Hepatocyte (in vitro differentiated cells): ENCODE data around the gene GPC5.

Experiments
- EZH2 ChIP-seq: fragments of 200-600 bp; sonication (generic); IDR thresholded peaks from 2 replicates; pipeline ENCODE4 v1.6.1; 2016; ENCODE audit warnings: antibody characterized with exemption, mild to moderate bottlenecking, borderline replicate concordance
- EZH2phosphoT487 ChIP-seq: fragments of 200-600 bp; sonication (generic); IDR thresholded peaks from one replicate; pipeline ENCODE4 v1.6.1; 2018; ENCODE audit warnings: antibody characterized with exemption, mild to moderate bottlenecking, low read depth, moderate library complexity; ENCODE audit not compliant: unreplicated experiment, severe bottlenecking
- TF ChIP-seq, protein P1 (sequence below): fragments of 200-600 bp; sonication (generic); IDR thresholded peaks from 2 replicates; pipeline ENCODE4 v1.5.1; 2016; ENCODE audit warnings: antibody characterized with exemption, mild to moderate bottlenecking; ENCODE audit not compliant: poor library complexity

DNA sequence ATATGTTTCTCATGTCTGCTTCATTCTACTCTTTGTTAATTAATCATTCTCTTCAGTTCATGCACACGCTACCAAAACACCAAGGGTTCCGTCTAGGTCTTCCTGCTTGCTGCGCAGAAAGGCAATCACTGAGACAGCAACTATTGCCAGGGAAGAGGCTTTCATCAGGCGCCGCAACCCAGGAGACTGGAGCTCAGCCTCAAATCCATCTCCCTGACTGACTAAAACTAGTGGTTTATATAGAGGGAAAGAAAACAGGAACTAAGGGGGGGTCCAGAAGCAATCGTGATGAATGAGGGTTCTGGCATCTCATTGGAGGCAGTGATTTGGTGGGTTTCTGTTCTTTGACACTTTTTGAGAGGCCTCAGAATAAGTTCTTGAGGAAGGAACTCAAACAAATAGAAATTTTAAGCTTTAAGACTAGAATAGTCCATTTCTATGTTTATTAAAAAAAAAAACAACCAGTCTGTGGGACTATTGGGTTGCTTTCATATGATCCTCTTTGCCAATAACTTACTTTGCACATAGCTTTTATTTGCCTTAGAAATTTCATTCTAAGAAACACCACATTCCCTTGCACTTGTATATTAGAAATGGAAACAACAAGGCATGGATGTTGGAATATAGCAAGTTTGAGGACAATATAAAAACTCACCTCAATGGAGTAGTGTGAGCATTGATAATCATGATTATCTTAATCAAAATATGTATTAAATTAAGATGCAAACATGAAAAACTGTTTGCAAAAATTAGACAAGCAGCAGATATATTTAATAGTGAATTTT is 1137.0 kb downstream of the GPC5 start:
- TF ChIP-seq, protein P1, sequence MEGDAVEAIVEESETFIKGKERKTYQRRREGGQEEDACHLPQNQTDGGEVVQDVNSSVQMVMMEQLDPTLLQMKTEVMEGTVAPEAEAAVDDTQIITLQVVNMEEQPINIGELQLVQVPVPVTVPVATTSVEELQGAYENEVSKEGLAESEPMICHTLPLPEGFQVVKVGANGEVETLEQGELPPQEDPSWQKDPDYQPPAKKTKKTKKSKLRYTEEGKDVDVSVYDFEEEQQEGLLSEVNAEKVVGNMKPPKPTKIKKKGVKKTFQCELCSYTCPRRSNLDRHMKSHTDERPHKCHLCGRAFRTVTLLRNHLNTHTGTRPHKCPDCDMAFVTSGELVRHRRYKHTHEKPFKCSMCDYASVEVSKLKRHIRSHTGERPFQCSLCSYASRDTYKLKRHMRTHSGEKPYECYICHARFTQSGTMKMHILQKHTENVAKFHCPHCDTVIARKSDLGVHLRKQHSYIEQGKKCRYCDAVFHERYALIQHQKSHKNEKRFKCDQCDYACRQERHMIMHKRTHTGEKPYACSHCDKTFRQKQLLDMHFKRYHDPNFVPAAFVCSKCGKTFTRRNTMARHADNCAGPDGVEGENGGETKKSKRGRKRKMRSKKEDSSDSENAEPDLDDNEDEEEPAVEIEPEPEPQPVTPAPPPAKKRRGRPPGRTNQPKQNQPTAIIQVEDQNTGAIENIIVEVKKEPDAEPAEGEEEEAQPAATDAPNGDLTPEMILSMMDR, result no peak
- TF ChIP-seq EZH2 (no peak), EZH2phosphoT487 (no peak)
